GM12878 (cell line): ENCODE measurements around the gene ROBO1. TPM values are rescaled to one million over a fixed set of nuclear protein-coding genes. Genes with fewer than 3 reads are reported as not detected.

ENCODE experiments used
- ATAC-seq: fragments of 200-7000 bp; cut with Tn5 transposase; 3 replicates; pipeline ENCODE4 v1.9.1; 2020; ENCODE audit warnings: mild to moderate bottlenecking, moderate library complexity
- BruUV-seq: library from RNA; stranded (reverse); fragments of 400-500 nt; replicated peaks from 2 replicates; lab custom pipeline; 2021; lab: Mats Ljungman, UMichigan
- CTCF ChIA-PET: fragments of 300-600 bp; sonication (Branson Sonifier 250); formaldehyde crosslinking; extraction: SDS; loops from one replicate; lab custom pipeline; 2021; ENCODE audit warnings: inconsistent platforms; lab: Yijun Ruan, JAX
- POLR2A ChIA-PET: fragments of 350-600 bp; formaldehyde crosslinking; extraction: SDS; loops from one replicate; lab custom pipeline; 2021; ENCODE audit warnings: inconsistent platforms; lab: Charles Lee
- RAD21 ChIA-PET: fragments of 300-600 bp; sonication (Branson Sonifier 250); formaldehyde crosslinking; loops from one replicate; lab custom pipeline; 2023; ENCODE audit warnings: antibody characterized with exemption; ENCODE audit not compliant: unreplicated experiment; lab: Charles Lee
- SMC1A ChIA-PET: fragments of 300-600 bp; sonication (Branson Sonifier 250); formaldehyde crosslinking; loops from one replicate; lab custom pipeline; 2023; ENCODE audit not compliant: unreplicated experiment, uncharacterized antibody; lab: Charles Lee
- DNase-seq: peaks from one replicate; pipeline ENCODE4 v3.0.0-alpha.2; 2011; ENCODE audit warnings: low read depth, low spot score
- FAIRE-seq: peaks from 3 replicates; lab custom pipeline; 2011; peaks lifted over from hg19 to GRCh38; lab: Jason Lieb, UNC
- H2AFZ ChIP-seq: 2 replicates; pipeline ENCODE4 v1.6.0; 2011; ENCODE audit warnings: low read depth, low read length, control low read depth; ENCODE audit not compliant: control insufficient read depth
- H3K27ac ChIP-seq: 2 replicates; pipeline ENCODE4 v1.5.1; 2011; ENCODE audit warnings: control low read depth; ENCODE audit not compliant: control insufficient read depth, insufficient read depth
- H3K27me3 ChIP-seq, 2 experiments: replicated peaks in 1 of 2; 2 replicates each; pipeline versions ENCODE4 v1.6.0 to v1.6.1; 2011; ENCODE audit warnings: low read length in 1 of 2; ENCODE audit not compliant: control insufficient read depth in 2 of 2, insufficient read depth in 2 of 2
- H3K36me3 ChIP-seq, 2 experiments: 2 replicates each; pipeline ENCODE4 v1.5.1; 2011; ENCODE audit warnings: low read length in 1 of 2; ENCODE audit not compliant: control insufficient read depth in 2 of 2, insufficient read depth in 2 of 2
- H3K4me1 ChIP-seq: 2 replicates; pipeline ENCODE4 v1.6.1; 2011; ENCODE audit warnings: mild to moderate bottlenecking, low read length, moderate library complexity, mixed read lengths; ENCODE audit not compliant: control insufficient read depth, insufficient read depth
- H3K4me2 ChIP-seq: 2 replicates; pipeline ENCODE4 v1.6.0; 2011; ENCODE audit warnings: control low read depth; ENCODE audit not compliant: control insufficient read depth, insufficient read depth
- H3K4me3 ChIP-seq: fragments of 200-600 bp; sonication (generic); 2 replicates; pipeline ENCODE4 v1.5.1; 2016
- H3K79me2 ChIP-seq: 2 replicates; pipeline ENCODE4 v1.6.0; 2011; ENCODE audit warnings: low read length; ENCODE audit not compliant: control insufficient read depth, insufficient read depth
- H3K9ac ChIP-seq: 2 replicates; pipeline ENCODE4 v1.8.0; 2011; ENCODE audit warnings: low read length, control low read depth, mixed read lengths; ENCODE audit not compliant: control insufficient read depth, insufficient read depth
- H3K9me3 ChIP-seq: replicated peaks from 3 replicates; pipeline ENCODE4 v1.5.1; 2011; ENCODE audit warnings: mild to moderate bottlenecking, low read length; ENCODE audit not compliant: control insufficient read depth, insufficient read depth
- H4K20me1 ChIP-seq: 2 replicates; pipeline ENCODE4 v1.6.0; 2011; ENCODE audit not compliant: control insufficient read depth, insufficient read depth
- CEBPB ChIP-seq, 2 experiments: fragments of 150-350 bp in 1 of 2; IDR thresholded peaks; 2 replicates each; pipeline ENCODE4 v1.6.1; 2012 to 2014; ENCODE audit warnings: low read depth in 2 of 2, low read length in 2 of 2, borderline replicate concordance in 1 of 2, inconsistent platforms in 1 of 2
- CHD1 ChIP-seq: IDR thresholded peaks from 2 replicates; pipeline ENCODE4 v1.6.1; 2012; ENCODE audit warnings: low read depth, low read length, improper control_type of control experiment
- ETV6 ChIP-seq, 2 experiments: fragments of 450-650 bp in 1 of 2; IDR thresholded peaks in 1 of 2; conservative IDR thresholded peaks in 1 of 2; 2 replicates each; pipeline ENCODE4 v1.6.1; 2014; ENCODE audit warnings: antibody characterized with exemption in 1 of 2, borderline replicate concordance in 1 of 2, low read depth in 1 of 2, mild to moderate bottlenecking in 1 of 2, moderate library complexity in 1 of 2
- POLR2A ChIP-seq: IDR thresholded peaks from 2 replicates; pipeline ENCODE4 v1.6.1; 2011; ENCODE audit warnings: low read depth, mild to moderate bottlenecking, low read length
- whole genome bisulfite sequencing: methylation state at CpG from one replicate; pipeline ENCODE4 v1.1.6; 2016; ENCODE audit warnings: low lambda C conversion rate; ENCODE audit not compliant: insufficient replicate concordance, insufficient coverage; ENCODE audit errors: missing lambda C conversion rate; 5-methylcytosine and 5-hydroxymethylcytosine counted together
- in situ Hi-C: fragments of 300-500 bp; cut with MboI; formaldehyde crosslinking; loops from 9 replicates; pipeline ENCODE4 v1.14.3; 2018; ENCODE audit warnings: mixed read lengths
- intact Hi-C: fragments of 100-400 bp; cut with micrococcal nuclease; formaldehyde crosslinking; loops from one replicate; pipeline ENCODE4 v1.14.2; 2022; ENCODE audit not compliant: unreplicated experiment
- polyA plus RNA-seq, 11 experiments: library from polyadenylated mRNA; depleted of rRNA in 4 of 11; unstranded in 6 of 11; stranded (reverse) in 5 of 11; fragments of >200 nt; fragmentation: Nextera tagmentation in 4 of 11; fragmentation: Illumina TruSeq in 1 of 11; extraction: Ambion mirVana in 4 of 11; extraction: Trizol in 1 of 11; gene quantifications; 1 replicate in 1 of 11; 2 replicates in 10 of 11; pipeline versions ENCODE4 v1.2.1 to v1.2.3, GENCODE V29; 2011 to 2016; ENCODE audit warnings: inconsistent platforms in 2 of 11, missing spikeins in 2 of 11, low read depth in 1 of 11
- total RNA-seq, 4 experiments: library from RNA; depleted of rRNA in 3 of 4; stranded (reverse); fragments of >200 nt in 3 of 4; fragmentation: Illumina TruSeq in 1 of 4; extraction: Trizol in 1 of 4; gene quantifications; 2 replicates each; pipeline versions ENCODE4 v1.2.1 to v1.2.3, GENCODE V29; 2013 to 2021
- TF ChIP-seq, protein P1 (sequence below): IDR thresholded peaks from 2 replicates; pipeline ENCODE4 v1.6.1; 2011; ENCODE audit warnings: borderline replicate concordance, low read depth, mild to moderate bottlenecking, moderate library complexity, low read length; ENCODE audit not compliant: insufficient read depth, poor library complexity, severe bottlenecking

Gene ROBO1
- total and polyA plus RNA-seq, 10 of the 15 experiments (the other 5 are each of a cell fraction or from before 2014, with no cell fraction given), result 0.29 to 46.5 (median 1.2) TPM

DNA sequence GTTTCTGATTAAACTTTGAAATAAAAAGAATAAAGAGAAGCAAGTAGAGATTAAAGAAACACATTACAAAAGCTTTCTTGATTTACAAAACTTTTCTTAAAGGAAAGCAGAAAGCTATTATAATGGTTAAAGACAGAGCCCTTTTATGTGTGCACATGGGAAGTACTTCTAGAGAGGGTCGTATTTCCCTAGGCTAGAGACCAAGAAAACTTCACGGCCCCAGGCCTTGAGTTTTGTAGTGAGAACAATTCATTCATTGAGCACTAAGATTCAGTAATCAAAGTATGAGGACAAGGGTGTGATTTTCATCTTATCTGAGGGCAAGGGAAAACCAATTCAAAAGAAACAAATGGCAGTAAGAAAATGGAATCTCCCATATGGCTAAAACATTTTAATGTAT, 854.1 kb downstream of the ROBO1 start:
- H3K36me3 ChIP-seq, result no peaks in the 10 kb centered on the region
- H3K4me2 ChIP-seq, result no peak overlapping the region
- no peak for FAIRE-seq
- H2AFZ ChIP-seq, result no peak overlapping the region
- no peak for DNase-seq
- no peak overlapping the region for H3K9ac ChIP-seq
- TF ChIP-seq CHD1 (no peak), CEBPB (IDR thresholded peaks at IDR 0.05; ENCODE audit: borderline replicate concordance in 1 of 2, low read depth in 2 of 2, low read length in 2 of 2) (no peak), ETV6 (conservative IDR thresholded peaks at IDR 0.05 in 1 of 2, IDR thresholded peaks at IDR 0.05 in 1 of 2; ENCODE audit: borderline replicate concordance in 1 of 2, low read depth in 1 of 2) (no peak), POLR2A (no peak)
- TF ChIP-seq, protein P1, sequence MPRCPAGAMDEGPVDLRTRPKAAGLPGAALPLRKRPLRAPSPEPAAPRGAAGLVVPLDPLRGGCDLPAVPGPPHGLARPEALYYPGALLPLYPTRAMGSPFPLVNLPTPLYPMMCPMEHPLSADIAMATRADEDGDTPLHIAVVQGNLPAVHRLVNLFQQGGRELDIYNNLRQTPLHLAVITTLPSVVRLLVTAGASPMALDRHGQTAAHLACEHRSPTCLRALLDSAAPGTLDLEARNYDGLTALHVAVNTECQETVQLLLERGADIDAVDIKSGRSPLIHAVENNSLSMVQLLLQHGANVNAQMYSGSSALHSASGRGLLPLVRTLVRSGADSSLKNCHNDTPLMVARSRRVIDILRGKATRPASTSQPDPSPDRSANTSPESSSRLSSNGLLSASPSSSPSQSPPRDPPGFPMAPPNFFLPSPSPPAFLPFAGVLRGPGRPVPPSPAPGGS, result no peak
- TF ChIP-seq, all 136 proteins: peak for 0
- SMC1A ChIA-PET, result interaction anchor here (0.7 to 1.1 kb wide), 2 partner anchors 27 to 49 kb away, joined by 3 read pairs; no protein-coding TSS in a partner anchor
- Histone ChIP-seq H3K4me3 (no peak overlapping the region), H3K27me3 (no peaks in the 10 kb centered on the region), H3K9me3 (no peaks in the 10 kb centered on the region; the same call in 2 of the 3 replicates), H3K27ac (no peak overlapping the region), H4K20me1 (no peaks in the 10 kb centered on the region), H3K79me2 (no peaks in the 10 kb centered on the region), H3K4me1 (no peaks in the 10 kb centered on the region)
- RAD21 ChIA-PET, result no interaction called here
- POLR2A ChIA-PET, result interaction anchor here (0.6 kb wide), 2 partner anchors 24 to 51 kb away, joined by 3 to 5 read pairs; no protein-coding TSS in a partner anchor
- in situ Hi-C loops, result no loop called here
- CTCF ChIA-PET, result no interaction called here
- 51% methylated on average over 2 of the region's 2 CpGs for WGBS
- BruUV-seq, result no TSS peak
- ATAC-seq, result no peak
- intact Hi-C loops, result no loop called here
